Activated CD8-positive, alpha-beta memory T cell treated with anti-CD3 and anti-CD28 coated beads, Interleukin-2, amount 50 U/mL, for 1 hour (primary cell): ENCODE results near the gene UGT3A1.

ENCODE experiments used
- DNase-seq: peaks from one replicate; pipeline ENCODE4 v3.0.0-alpha.2; 2020; ENCODE audit errors: extremely low read depth

UGT3A1 gene

GRCh38 chr5:35908814-35909213, 82.4 kb downstream of the UGT3A1 start:
- no peak for DNase-seq

GRCh38 chr5:35908228-35908627, 83.0 kb downstream of the UGT3A1 start:
- no peak for DNase-seq

- DNase-seq, result no peak
These were observed 86.6 kb downstream of the UGT3A1 start for GRCh38 chr5:35904443-35905132.

- no peak for DNase-seq
These were observed 87.5 kb downstream of the UGT3A1 start for GRCh38 chr5:35903631-35904203.

- no peak for DNase-seq
These were observed 89.0 kb downstream of the UGT3A1 start for GRCh38 chr5:35902046-35902672.
